LHCN-M2 (cell line): ENCODE measurements around the gene RAB24. TPM values are rescaled to one million over a fixed set of nuclear protein-coding genes. Genes with fewer than 3 reads are reported as not detected.

Experiments used
- total RNA-seq: library from RNA; depleted of rRNA; stranded (reverse); fragments of >200 nt; gene quantifications from 2 replicates; pipeline ENCODE4 v1.2.3, GENCODE V29; 2014; rRNA removed

Gene RAB24
- total RNA-seq, 1 experiment from 2014 or later, result 25.3 TPM

Other genes starting within 250 kb of the RAB24 start
- gene FGFR4, start 216.8 kb downstream of the RAB24 start, total RNA-seq, result 29.3 and 56.0 TPM in 2 replicates
- gene NSD1, start 169.9 kb downstream of the RAB24 start, total RNA-seq, result 27.0 and 27.9 TPM in 2 replicates
- gene PRELID1, start 80 bp upstream of the RAB24 start, total RNA-seq, result 245 and 247 TPM in 2 replicates
- gene MXD3, start 8.2 kb upstream of the RAB24 start, total RNA-seq, result 43.1 and 87.9 TPM in 2 replicates
- 258 and 369 TPM in 2 replicates for gene LMAN2, start 47.9 kb upstream of the RAB24 start, total RNA-seq
- 0.23 and 0.51 TPM in 2 replicates for gene RGS14, start 54.2 kb upstream of the RAB24 start, total RNA-seq
- not detected in 2 replicates for gene SLC34A1, start 80.7 kb upstream of the RAB24 start, total RNA-seq
- not detected in 2 replicates for gene PFN3, start 96.9 kb upstream of the RAB24 start, total RNA-seq
- 3.1 and 3.6 TPM in 2 replicates for gene F12, start 105.8 kb upstream of the RAB24 start, total RNA-seq
- gene GRK6, start 123.0 kb upstream of the RAB24 start, total RNA-seq, result 23.8 TPM in 2 replicates
- gene PRR7, start 143.1 kb upstream of the RAB24 start, total RNA-seq, result 48.0 and 55.4 TPM in 2 replicates
- 210 and 233 TPM in 2 replicates for gene DBN1, start 169.9 kb upstream of the RAB24 start, total RNA-seq
- 252 and 281 TPM in 2 replicates for gene PDLIM7, start 193.9 kb upstream of the RAB24 start, total RNA-seq
- gene DOK3, start 206.1 kb upstream of the RAB24 start, total RNA-seq, result 7.0 and 14.8 TPM in 2 replicates
- gene DDX41, start 213.2 kb upstream of the RAB24 start, total RNA-seq, result 153 and 185 TPM in 2 replicates